ENCODE results near the gene ANLN. TPM values are rescaled to one million over a fixed set of nuclear protein-coding genes. Genes with fewer than 3 reads are reported as not detected.
A peak's percentile ranks its signal among the peaks of the same experiment; 100 is the strongest.
"Not testable (repeated sequence)": the region's sequence is repeated elsewhere in the genome, so short reads cannot be mapped to it uniquely, and the experiment has no call there.

Gene ANLN
- total and polyA plus RNA-seq, 4 donors, result 12.4 to 35.5 (median 18.7) TPM

DNA sequence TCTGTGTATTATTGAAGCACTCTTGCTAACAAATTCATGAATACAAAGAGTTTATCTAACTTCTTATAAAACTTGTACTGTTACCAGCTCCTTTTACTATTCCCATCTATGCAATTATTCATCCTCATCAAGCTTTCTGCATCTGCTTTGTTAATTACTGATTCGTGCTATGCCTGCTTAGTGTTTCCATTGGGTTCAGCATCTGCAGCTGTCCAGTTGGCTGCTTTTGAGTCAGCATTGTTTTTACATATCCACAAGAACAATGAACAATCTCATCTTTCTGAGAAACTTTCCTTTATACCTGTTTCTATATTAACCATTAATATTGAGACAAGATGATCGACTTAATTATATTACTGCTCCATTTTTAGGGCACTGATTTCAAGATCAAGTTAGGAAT lies 19.6 kb upstream of the ANLN start:
- Histone ChIP-seq H3K27ac (ENCODE audit: low read depth, low read length) (no peak overlapping the region), H3K36me3 (ENCODE audit: control insufficient read depth, insufficient read depth, low read length) (no peaks in the 10 kb centered on the region), H3K27me3 (ENCODE audit: control insufficient read depth, insufficient read depth, low read length) (no peaks in the 10 kb centered on the region), H3K4me3 (ENCODE audit: low read depth, low read length) (no peak overlapping the region), H3K4me1 (ENCODE audit: control insufficient read depth, insufficient read depth, low read length) (peaks cover 2% of the 10 kb centered on the region), H3K9me3 (ENCODE audit: control insufficient read depth, insufficient read depth, low read length) (no peaks in the 10 kb centered on the region)
- WGBS (ENCODE audit: insufficient coverage), result 27% methylated on average over 1 of the region's 2 CpGs
- peak in 1 of 6 donors; percentile 34 for DNase-seq (ENCODE audit: low read depth in 4 of 6, low spot score in 6 of 6)

- no peak overlapping the region for H3K4me3 ChIP-seq (ENCODE audit: low read depth, low read length)
- H3K27me3 ChIP-seq (ENCODE audit: control insufficient read depth, insufficient read depth, low read length), result no peaks in the 10 kb centered on the region
- H3K4me1 ChIP-seq (ENCODE audit: control insufficient read depth, insufficient read depth, low read length), result peaks cover 2% of the 10 kb centered on the region
- peak in 1 of 6 donors; percentile 9 for DNase-seq (ENCODE audit: low read depth in 4 of 6, low spot score in 6 of 6)
- no peaks in the 10 kb centered on the region for H3K36me3 ChIP-seq (ENCODE audit: control insufficient read depth, insufficient read depth, low read length)
- no peak overlapping the region for H3K27ac ChIP-seq (ENCODE audit: low read depth, low read length)
- 29% methylated on average over 1 of the region's 4 CpGs for WGBS (ENCODE audit: insufficient coverage)
- no peaks in the 10 kb centered on the region for H3K9me3 ChIP-seq (ENCODE audit: control insufficient read depth, insufficient read depth, low read length)
These were observed 17.5 kb upstream of the ANLN start for GRCh38 chr7:36372156-36372555.

DNA sequence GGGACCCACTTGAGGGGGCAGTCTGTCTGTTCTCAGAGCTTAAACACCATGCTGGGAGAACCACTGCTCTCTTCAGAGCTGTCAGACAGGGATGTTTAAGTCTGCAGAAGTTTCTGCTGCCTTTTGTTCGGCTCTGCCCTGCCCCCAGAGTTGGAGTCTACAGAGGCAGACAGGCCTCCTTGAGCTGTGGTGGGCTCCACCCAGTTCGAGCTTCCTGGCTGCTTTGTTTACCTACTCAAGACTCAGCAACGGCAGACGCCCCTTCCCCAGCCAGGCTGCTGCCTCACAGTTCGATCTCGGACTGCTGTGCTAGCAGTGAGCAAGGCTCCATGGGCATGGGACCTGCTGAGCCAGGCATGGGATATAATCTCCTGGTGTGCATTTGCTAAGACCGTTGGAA lies 11.1 kb upstream of the ANLN start:
- DNase-seq (ENCODE audit: low read depth in 4 of 6, low spot score in 6 of 6); H3K4me1 ChIP-seq (ENCODE audit: control insufficient read depth, insufficient read depth, low read length); H3K27ac ChIP-seq (ENCODE audit: low read depth, low read length); H3K9me3 ChIP-seq (ENCODE audit: control insufficient read depth, insufficient read depth, low read length); H3K36me3 ChIP-seq (ENCODE audit: control insufficient read depth, insufficient read depth, low read length); H3K27me3 ChIP-seq (ENCODE audit: control insufficient read depth, insufficient read depth, low read length); H3K4me3 ChIP-seq (ENCODE audit: low read depth, low read length): not testable (repeated sequence)
- 96% methylated on average over 7 of the region's 7 CpGs for WGBS (ENCODE audit: insufficient coverage)

DNA sequence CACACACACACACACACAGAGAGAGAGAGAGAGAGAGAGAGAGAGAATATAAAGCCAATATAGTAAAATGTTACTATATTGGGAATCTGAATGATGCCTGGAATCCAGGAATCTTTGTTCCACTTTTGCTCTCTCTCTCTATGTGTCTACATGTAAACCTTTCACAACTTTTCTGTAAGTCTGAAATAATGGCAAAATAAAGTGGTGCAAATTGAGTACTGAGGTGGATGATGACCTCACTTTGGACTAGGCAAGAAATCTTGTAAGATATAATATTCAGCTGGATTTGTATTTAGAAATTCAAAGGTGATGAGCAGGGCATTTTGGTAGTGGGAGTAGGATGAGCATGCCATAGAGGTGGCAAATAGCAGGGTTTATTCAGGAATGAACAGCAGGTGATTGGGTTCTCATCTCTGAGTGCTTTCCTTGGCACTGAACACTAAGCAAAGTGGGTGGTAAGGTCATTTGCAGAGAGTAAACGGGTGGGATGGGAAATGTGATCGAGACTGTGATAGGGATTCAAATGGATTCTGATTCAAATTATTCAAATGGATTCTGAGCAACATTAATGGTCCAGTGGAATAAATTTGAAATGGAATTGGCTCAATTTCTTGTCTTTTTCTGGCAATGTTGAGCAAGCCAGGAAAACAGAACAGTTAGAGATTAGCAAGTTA lies 9.7 kb upstream of the ANLN start:
- H3K36me3 ChIP-seq (ENCODE audit: control insufficient read depth, insufficient read depth, low read length), result no peaks in the 10 kb centered on the region
- no peaks in the 10 kb centered on the region for H3K27me3 ChIP-seq (ENCODE audit: control insufficient read depth, insufficient read depth, low read length)
- no peaks in the 10 kb centered on the region for H3K4me1 ChIP-seq (ENCODE audit: control insufficient read depth, insufficient read depth, low read length)
- DNase-seq (ENCODE audit: low read depth in 4 of 6, low spot score in 6 of 6), result no peak
- no peak overlapping the region for H3K27ac ChIP-seq (ENCODE audit: low read depth, low read length)
- H3K9me3 ChIP-seq (ENCODE audit: control insufficient read depth, insufficient read depth, low read length), result no peaks in the 10 kb centered on the region
- WGBS (ENCODE audit: insufficient coverage), result 44% methylated on average over 2 of the region's 2 CpGs
- H3K4me3 ChIP-seq (ENCODE audit: low read depth, low read length), result no peak overlapping the region

- Histone ChIP-seq H3K4me1 (ENCODE audit: control insufficient read depth, insufficient read depth, low read length) (no peaks in the 10 kb centered on the region), H3K27ac (ENCODE audit: low read depth, low read length) (no peak overlapping the region), H3K36me3 (ENCODE audit: control insufficient read depth, insufficient read depth, low read length) (no peaks in the 10 kb centered on the region), H3K9me3 (ENCODE audit: control insufficient read depth, insufficient read depth, low read length) (no peaks in the 10 kb centered on the region), H3K4me3 (ENCODE audit: low read depth, low read length) (no peak overlapping the region), H3K27me3 (ENCODE audit: control insufficient read depth, insufficient read depth, low read length) (no peaks in the 10 kb centered on the region)
- WGBS (ENCODE audit: insufficient coverage), result no CpG with 5 or more reads among the region's 2 CpGs
- DNase-seq (ENCODE audit: low read depth in 4 of 6, low spot score in 6 of 6), result no peak
These were observed 8.6 kb upstream of the ANLN start for GRCh38 chr7:36381056-36381455.

DNA sequence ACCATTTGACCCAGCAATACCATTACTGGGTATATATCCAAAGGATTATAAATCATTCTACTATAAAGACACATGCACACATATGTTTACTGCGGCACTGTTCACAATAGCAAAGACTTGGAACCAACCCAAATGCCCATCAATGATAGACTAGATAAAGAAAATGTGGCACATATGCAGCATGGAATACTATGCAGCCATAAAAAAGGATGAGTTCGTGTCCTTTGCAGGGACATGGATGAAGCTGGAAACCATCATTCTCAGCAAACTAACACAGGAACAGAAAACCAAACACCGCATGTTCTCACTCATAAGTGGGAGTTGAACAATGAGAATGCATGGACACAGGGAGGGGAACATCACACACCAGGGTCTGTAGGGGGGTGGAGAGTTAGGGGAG lies 6.4 kb upstream of the ANLN start:
- H3K27ac ChIP-seq (ENCODE audit: low read depth, low read length); H3K36me3 ChIP-seq (ENCODE audit: control insufficient read depth, insufficient read depth, low read length); H3K9me3 ChIP-seq (ENCODE audit: control insufficient read depth, insufficient read depth, low read length); H3K4me1 ChIP-seq (ENCODE audit: control insufficient read depth, insufficient read depth, low read length); DNase-seq (ENCODE audit: low read depth in 4 of 6, low spot score in 6 of 6); H3K27me3 ChIP-seq (ENCODE audit: control insufficient read depth, insufficient read depth, low read length); H3K4me3 ChIP-seq (ENCODE audit: low read depth, low read length): not testable (repeated sequence)
- no CpG with 5 or more reads among the region's 3 CpGs for WGBS (ENCODE audit: insufficient coverage)

DNA sequence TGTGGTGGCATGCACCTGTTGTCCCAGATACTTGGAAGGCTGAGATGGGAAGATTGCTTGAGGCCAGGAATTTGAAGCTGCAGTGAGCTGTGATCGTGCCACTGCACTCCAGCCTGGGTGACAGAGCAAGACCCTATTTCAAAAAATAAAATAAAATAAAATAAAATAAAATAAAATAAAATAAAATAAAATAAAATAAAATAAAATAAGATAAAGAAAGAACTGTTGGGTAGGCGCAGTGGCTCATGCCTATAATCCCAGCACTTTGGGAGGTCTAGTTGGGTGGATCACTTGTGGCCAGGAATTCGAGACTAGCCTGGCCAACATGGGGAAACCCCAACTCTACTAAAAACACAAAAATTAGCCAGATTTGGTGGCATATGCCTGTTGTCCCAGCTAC lies 4.0 kb upstream of the ANLN start:
- not testable (repeated sequence) for H3K4me3 ChIP-seq (ENCODE audit: low read depth, low read length); H3K27ac ChIP-seq (ENCODE audit: low read depth, low read length); H3K9me3 ChIP-seq (ENCODE audit: control insufficient read depth, insufficient read depth, low read length); H3K36me3 ChIP-seq (ENCODE audit: control insufficient read depth, insufficient read depth, low read length); DNase-seq (ENCODE audit: low read depth in 4 of 6, low spot score in 6 of 6); H3K27me3 ChIP-seq (ENCODE audit: control insufficient read depth, insufficient read depth, low read length); H3K4me1 ChIP-seq (ENCODE audit: control insufficient read depth, insufficient read depth, low read length)
- no CpG with 5 or more reads among the region's 3 CpGs for WGBS (ENCODE audit: insufficient coverage)

DNA sequence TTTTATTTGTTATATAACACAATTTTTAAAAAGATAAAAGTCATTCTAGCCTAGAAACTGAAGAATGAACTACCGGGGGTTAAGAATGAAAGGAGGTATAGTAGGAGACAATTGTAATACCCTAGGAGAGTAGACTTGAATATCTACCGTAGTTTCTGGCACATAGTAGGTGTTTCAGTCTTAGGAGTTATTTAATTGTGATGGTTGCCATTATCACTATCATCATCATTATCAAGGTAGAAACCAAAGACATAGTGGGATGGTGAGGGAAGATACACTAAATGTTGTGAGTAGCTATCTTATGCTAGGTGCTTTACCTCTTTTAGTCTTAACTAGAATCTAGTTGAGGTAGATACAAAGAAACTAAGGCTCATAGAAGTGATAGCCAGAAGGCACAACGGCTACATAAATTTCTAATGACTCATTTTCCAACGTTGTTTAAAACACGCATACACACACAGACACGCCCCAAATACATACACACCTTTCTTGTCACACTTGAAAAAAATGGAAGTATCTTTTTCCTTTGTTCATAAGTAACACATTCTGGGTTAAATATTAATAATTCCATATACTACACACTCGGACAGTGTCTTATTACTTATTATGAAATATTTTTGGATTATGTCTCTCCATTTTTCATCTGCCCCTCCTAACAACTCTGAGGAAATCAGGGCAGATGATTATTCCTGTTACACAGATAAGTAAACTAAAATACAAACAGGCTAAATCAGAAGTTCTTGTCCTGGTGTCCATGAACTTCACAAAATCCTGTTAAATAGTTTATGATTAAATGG lies 2.0 kb upstream of the ANLN start:
- WGBS (ENCODE audit: insufficient coverage), result no CpG with 5 or more reads among the region's 7 CpGs
- Histone ChIP-seq H3K4me3 (ENCODE audit: low read depth, low read length) (no peak overlapping the region), H3K9me3 (ENCODE audit: control insufficient read depth, insufficient read depth, low read length) (no peaks in the 10 kb centered on the region), H3K36me3 (ENCODE audit: control insufficient read depth, insufficient read depth, low read length) (no peaks in the 10 kb centered on the region), H3K27me3 (ENCODE audit: control insufficient read depth, insufficient read depth, low read length) (no peaks in the 10 kb centered on the region), H3K4me1 (ENCODE audit: control insufficient read depth, insufficient read depth, low read length) (peaks cover 4% of the 10 kb centered on the region), H3K27ac (ENCODE audit: low read depth, low read length) (no peak overlapping the region)
- DNase-seq (ENCODE audit: low read depth in 4 of 6, low spot score in 6 of 6), result no peak

DNA sequence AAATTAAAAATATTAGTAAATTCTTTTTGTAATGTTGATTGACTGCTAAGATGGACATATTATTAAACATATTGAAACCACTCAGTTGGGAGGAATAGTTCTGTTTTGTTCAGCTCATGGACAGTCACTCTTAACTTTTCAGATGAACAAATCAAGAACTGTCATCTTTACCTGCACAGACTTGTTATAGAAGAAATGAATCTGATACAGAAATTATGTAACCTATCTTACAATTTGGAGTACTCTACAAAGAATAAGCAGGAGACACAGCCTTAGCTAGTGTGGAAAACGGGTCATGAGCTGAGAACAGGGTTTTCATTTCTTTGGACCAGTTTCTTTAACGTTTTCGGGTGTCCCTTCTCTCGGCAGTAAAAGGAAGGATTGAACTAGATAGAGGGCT lies 1.2 kb upstream of the ANLN start:
- DNase-seq (ENCODE audit: low read depth in 4 of 6, low spot score in 6 of 6), result no peak
- H3K4me3 ChIP-seq (ENCODE audit: low read depth, low read length), result no peak overlapping the region
- no peaks in the 10 kb centered on the region for H3K9me3 ChIP-seq (ENCODE audit: control insufficient read depth, insufficient read depth, low read length)
- H3K36me3 ChIP-seq (ENCODE audit: control insufficient read depth, insufficient read depth, low read length), result no peaks in the 10 kb centered on the region
- H3K4me1 ChIP-seq (ENCODE audit: control insufficient read depth, insufficient read depth, low read length), result peaks cover 4% of the 10 kb centered on the region
- H3K27ac ChIP-seq (ENCODE audit: low read depth, low read length), result no peak overlapping the region
- H3K27me3 ChIP-seq (ENCODE audit: control insufficient read depth, insufficient read depth, low read length), result no peaks in the 10 kb centered on the region
- no CpG with 5 or more reads among the region's 4 CpGs for WGBS (ENCODE audit: insufficient coverage)
